ENCODE data around the gene MYO1H. TPM values are rescaled to one million over a fixed set of nuclear protein-coding genes. Genes with fewer than 3 reads are reported as not detected.
"Not testable (repeated sequence)": the region's sequence is repeated elsewhere in the genome, so short reads cannot be mapped to it uniquely, and the experiment has no call there.

The MYO1H gene
- total RNA-seq, 1 donor from 2014 or later: not detected

- no peak for DNase-seq (ENCODE audit: low read depth, low spot score)
Measured at GRCh38 chr12:109345428-109345827, 2.3 kb upstream of the MYO1H start.

GRCh38 chr12:109346920-109347319 lies 780 bp upstream of the MYO1H start:
- DNase-seq (ENCODE audit: low read depth, low spot score): no peak

- no peak for DNase-seq (ENCODE audit: low read depth, low spot score)
Measured at GRCh38 chr12:109352184-109352583, 4.5 kb downstream of the MYO1H start.

- DNase-seq (ENCODE audit: low read depth, low spot score): no peak
Measured at GRCh38 chr12:109356577-109356976, 8.9 kb downstream of the MYO1H start.

GRCh38 chr12:109357032-109357431 lies 9.3 kb downstream of the MYO1H start:
- DNase-seq (ENCODE audit: low read depth, low spot score): no peak

- peak; percentile 15 for DNase-seq (ENCODE audit: low read depth, low spot score)
Measured at GRCh38 chr12:109358154-109358869, 10.6 kb downstream of the MYO1H start.

GRCh38 chr12:109359131-109359690 lies 11.5 kb downstream of the MYO1H start:
- no peak for DNase-seq (ENCODE audit: low read depth, low spot score)

- no peak for DNase-seq (ENCODE audit: low read depth, low spot score)
Measured at GRCh38 chr12:109369831-109370230, 22.1 kb downstream of the MYO1H start.

GRCh38 chr12:109377139-109377685 lies 29.5 kb downstream of the MYO1H start:
- no peak for DNase-seq (ENCODE audit: low read depth, low spot score)

GRCh38 chr12:109378569-109378968 lies 30.9 kb downstream of the MYO1H start:
- DNase-seq (ENCODE audit: low read depth, low spot score): no peak

GRCh38 chr12:109382031-109382430 lies 34.3 kb downstream of the MYO1H start:
- no peak for DNase-seq (ENCODE audit: low read depth, low spot score)

GRCh38 chr12:109383240-109383639 lies 35.5 kb downstream of the MYO1H start:
- no peak for DNase-seq (ENCODE audit: low read depth, low spot score)

- no peak for DNase-seq (ENCODE audit: low read depth, low spot score)
Measured at GRCh38 chr12:109385339-109386058, 37.8 kb downstream of the MYO1H start.

GRCh38 chr12:109386059-109386433 lies 38.3 kb downstream of the MYO1H start:
- DNase-seq (ENCODE audit: low read depth, low spot score): no peak

GRCh38 chr12:109387425-109388166 lies 39.9 kb downstream of the MYO1H start:
- no peak for DNase-seq (ENCODE audit: low read depth, low spot score)

GRCh38 chr12:109388167-109388563 lies 40.5 kb downstream of the MYO1H start:
- DNase-seq (ENCODE audit: low read depth, low spot score): no peak

- DNase-seq (ENCODE audit: low read depth, low spot score): no peak
Measured at GRCh38 chr12:109389146-109389545, 41.4 kb downstream of the MYO1H start.

- no peak for DNase-seq (ENCODE audit: low read depth, low spot score)
Measured at GRCh38 chr12:109393437-109394345, 46.0 kb downstream of the MYO1H start.

- DNase-seq (ENCODE audit: low read depth, low spot score): no peak
Measured at GRCh38 chr12:109394891-109395290, 47.2 kb downstream of the MYO1H start.

- not testable (repeated sequence) for DNase-seq (ENCODE audit: low read depth, low spot score)
Measured at GRCh38 chr12:109404841-109405240, 57.1 kb downstream of the MYO1H start.

GRCh38 chr12:109406147-109406546 lies 58.4 kb downstream of the MYO1H start:
- DNase-seq (ENCODE audit: low read depth, low spot score): not testable (repeated sequence)
